Vagina (tissue), 2 donors: Measurements from ENCODE around the gene KHNYN.

Experiments
- POLR2A ChIP-seq, 2 donors: fragments of 450-650 bp; IDR thresholded peaks; one replicate each; pipeline ENCODE4 v1.6.1; 2017; ENCODE audit warnings: antibody characterized with exemption in 2 of 2, mild to moderate bottlenecking in 2 of 2, moderate library complexity in 2 of 2
- POLR2AphosphoS5 ChIP-seq, 2 donors: sonication (generic); formaldehyde crosslinking; IDR thresholded peaks; one replicate each; pipeline ENCODE4 v1.9.0; 2017; ENCODE audit warnings: antibody characterized with exemption in 2 of 2, mild to moderate bottlenecking in 2 of 2, low read depth in 1 of 2; ENCODE audit not compliant: insufficient read depth in 1 of 2
- TF ChIP-seq, protein P1 (sequence below), 3 experiments: fragments of 450-650 bp in 2 of 3; fragments of 200-600 bp in 1 of 3; sonication (generic) in 1 of 3; IDR thresholded peaks; one replicate each; pipeline ENCODE4 v1.5.1; 2017 to 2019; ENCODE audit warnings: antibody characterized with exemption in 3 of 3, mild to moderate bottlenecking in 2 of 3, moderate library complexity in 2 of 3

DNA sequence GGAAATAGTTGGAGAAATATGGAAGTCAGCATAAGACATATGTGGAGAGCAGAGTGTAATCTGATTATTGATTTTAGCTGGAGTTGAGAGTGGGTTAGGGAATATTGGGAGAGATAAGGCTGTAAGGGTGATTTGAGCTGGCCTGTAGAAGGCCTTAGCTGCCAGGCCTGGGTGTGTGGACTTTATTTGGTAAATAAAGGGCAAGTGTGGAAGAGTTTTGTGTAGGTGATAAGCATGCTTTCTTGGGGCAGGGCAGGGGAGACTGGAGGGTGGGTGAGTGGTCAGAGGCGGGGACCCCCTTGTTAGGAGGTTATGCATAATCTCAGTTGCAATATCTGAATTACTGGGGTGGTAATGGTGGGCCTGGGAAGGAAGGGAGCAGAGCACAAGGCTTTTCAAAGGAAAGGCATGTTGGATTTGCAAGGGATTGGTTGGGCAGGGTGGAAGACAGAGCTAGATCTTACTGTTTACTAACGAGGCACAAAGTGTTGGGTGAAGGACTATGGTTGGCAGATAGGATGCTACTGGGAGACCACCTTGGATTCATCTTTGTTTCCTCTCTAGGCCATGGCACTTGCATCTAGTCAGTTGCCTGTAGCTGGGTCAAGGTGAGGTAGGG, 5.5 kb downstream of the KHNYN start:
- TF ChIP-seq, protein P1, sequence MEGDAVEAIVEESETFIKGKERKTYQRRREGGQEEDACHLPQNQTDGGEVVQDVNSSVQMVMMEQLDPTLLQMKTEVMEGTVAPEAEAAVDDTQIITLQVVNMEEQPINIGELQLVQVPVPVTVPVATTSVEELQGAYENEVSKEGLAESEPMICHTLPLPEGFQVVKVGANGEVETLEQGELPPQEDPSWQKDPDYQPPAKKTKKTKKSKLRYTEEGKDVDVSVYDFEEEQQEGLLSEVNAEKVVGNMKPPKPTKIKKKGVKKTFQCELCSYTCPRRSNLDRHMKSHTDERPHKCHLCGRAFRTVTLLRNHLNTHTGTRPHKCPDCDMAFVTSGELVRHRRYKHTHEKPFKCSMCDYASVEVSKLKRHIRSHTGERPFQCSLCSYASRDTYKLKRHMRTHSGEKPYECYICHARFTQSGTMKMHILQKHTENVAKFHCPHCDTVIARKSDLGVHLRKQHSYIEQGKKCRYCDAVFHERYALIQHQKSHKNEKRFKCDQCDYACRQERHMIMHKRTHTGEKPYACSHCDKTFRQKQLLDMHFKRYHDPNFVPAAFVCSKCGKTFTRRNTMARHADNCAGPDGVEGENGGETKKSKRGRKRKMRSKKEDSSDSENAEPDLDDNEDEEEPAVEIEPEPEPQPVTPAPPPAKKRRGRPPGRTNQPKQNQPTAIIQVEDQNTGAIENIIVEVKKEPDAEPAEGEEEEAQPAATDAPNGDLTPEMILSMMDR (IDR thresholded peaks at IDR 0.05) = no peak
- no peak for TF ChIP-seq POLR2AphosphoS5 (IDR thresholded peaks at IDR 0.05; ENCODE audit: insufficient read depth in 1 of 2, low read depth in 1 of 2)
- no peak for TF ChIP-seq POLR2A (IDR thresholded peaks at IDR 0.05)
